SK-N-SH (cell line): ENCODE data around the gene DTX3. TPM values are rescaled to one million over a fixed set of nuclear protein-coding genes. Genes with fewer than 3 reads are reported as not detected.

ENCODE experiments used
- CTCF ChIA-PET: fragments of 300-600, 350-600 bp; formaldehyde crosslinking; extraction: SDS; loops from one replicate; lab custom pipeline; 2021; lab: Yijun Ruan, JAX
- POLR2A ChIA-PET: fragments of 350-600 bp; sonication (Branson Sonifier 250); formaldehyde crosslinking; extraction: SDS; loops from one replicate; lab custom pipeline; 2020; ENCODE audit warnings: antibody characterized with exemption, inconsistent platforms; lab: Yijun Ruan, JAX
- DNase-seq: peaks from one replicate; pipeline ENCODE4 v3.0.0; 2012
- H2AFZ ChIP-seq: fragments of 200-600 bp; sonication (generic); 2 replicates; pipeline ENCODE4 v1.8.1; 2016; ENCODE audit warnings: antibody characterized with exemption, mild to moderate bottlenecking, low read depth
- H3F3A ChIP-seq: fragments of 200-600 bp; sonication (generic); replicated peaks from 2 replicates; pipeline ENCODE3; 2016; ENCODE audit warnings: antibody characterized with exemption, mild to moderate bottlenecking; ENCODE audit not compliant: insufficient read depth
- H3K27ac ChIP-seq, 2 experiments: fragments of 200-500 bp in 1 of 2; fragments of 200-600 bp in 1 of 2; sonication (Bioruptor generic) in 1 of 2; sonication (generic), shearing (Covaris generic) in 1 of 2; 2 replicates each; pipeline versions ENCODE4 v1.5.1 to v1.6.1; 2014 to 2016; ENCODE audit warnings: low read depth in 2 of 2, inconsistent platforms in 1 of 2, low read length in 1 of 2, mild to moderate bottlenecking in 1 of 2, mixed read lengths in 1 of 2
- H3K27me3 ChIP-seq: fragments of 200-600 bp; sonication (generic), shearing (Covaris generic); 2 replicates; pipeline ENCODE4 v1.6.1; 2016; ENCODE audit warnings: mixed run types; ENCODE audit not compliant: insufficient read depth
- H3K36me3 ChIP-seq, 2 experiments: fragments of 200-500 bp in 1 of 2; fragments of 200-600 bp in 1 of 2; sonication (Bioruptor generic) in 1 of 2; sonication (generic) in 1 of 2; replicated peaks in 1 of 2; 2 replicates each; pipeline versions ENCODE3 to v1.5.1; 2014 to 2016; ENCODE audit warnings: low read length in 1 of 2, mild to moderate bottlenecking in 1 of 2; ENCODE audit not compliant: insufficient read depth in 2 of 2, control insufficient read depth in 1 of 2
- H3K4me1 ChIP-seq, 2 experiments: fragments of 200-500 bp in 1 of 2; fragments of 200-600 bp in 1 of 2; sonication (Bioruptor generic) in 1 of 2; sonication (generic), shearing (Covaris generic) in 1 of 2; 2 replicates each; pipeline versions ENCODE4 v1.5.1 to v1.6.1; 2014 to 2016; ENCODE audit warnings: low read depth in 1 of 2, low read length in 1 of 2, mixed run types in 1 of 2; ENCODE audit not compliant: insufficient read depth in 2 of 2, control insufficient read depth in 1 of 2
- H3K4me2 ChIP-seq: fragments of 200-600 bp; sonication (generic), shearing (Covaris generic); 2 replicates; pipeline ENCODE4 v1.6.1; 2017; ENCODE audit warnings: mixed run types
- H3K4me3 ChIP-seq, 2 experiments: fragments of 200-500 bp in 1 of 2; fragments of 200-600 bp in 1 of 2; sonication (Bioruptor generic) in 1 of 2; sonication (generic), shearing (Covaris generic) in 1 of 2; 2 replicates each; pipeline versions ENCODE4 v1.5.1 to v1.8.1; 2014 to 2016; ENCODE audit warnings: low read depth in 2 of 2, inconsistent platforms in 1 of 2, low read length in 1 of 2, mild to moderate bottlenecking in 1 of 2, mixed read lengths in 1 of 2, moderate library complexity in 1 of 2
- H3K79me2 ChIP-seq: fragments of 200-600 bp; sonication (generic); 2 replicates; pipeline ENCODE4 v1.8.1; 2017; ENCODE audit warnings: mild to moderate bottlenecking; ENCODE audit not compliant: insufficient read depth
- H3K9ac ChIP-seq: fragments of 200-600 bp; sonication (generic); 2 replicates; pipeline ENCODE4 v1.6.1; 2017; ENCODE audit warnings: mixed run types
- H3K9me2 ChIP-seq: fragments of 200-600 bp; sonication (generic); 2 replicates; pipeline ENCODE4 v1.6.1; 2017; ENCODE audit warnings: mixed run types
- H3K9me3 ChIP-seq: fragments of 200-600 bp; sonication (generic); 2 replicates; pipeline ENCODE4 v1.6.1; 2017; ENCODE audit warnings: mixed run types, mild to moderate bottlenecking, moderate library complexity
- H4K20me1 ChIP-seq: fragments of 200-600 bp; sonication (generic); 2 replicates; pipeline ENCODE4 v1.6.1; 2017; ENCODE audit warnings: mild to moderate bottlenecking, mixed run types; ENCODE audit not compliant: insufficient read depth
- EP300 ChIP-seq, 2 experiments: IDR thresholded peaks; 2 replicates each; pipeline versions ENCODE4 v1.4.0 to v1.6.1; 2012; ENCODE audit warnings: borderline replicate concordance in 1 of 2, low read depth in 1 of 2, low read length in 1 of 2
- FOSL2 ChIP-seq: IDR thresholded peaks from 2 replicates; pipeline ENCODE4 v1.4.0; 2012; ENCODE audit warnings: low read depth, mild to moderate bottlenecking, moderate library complexity, borderline replicate concordance
- FOXJ3 ChIP-seq: sonication (generic); formaldehyde crosslinking; IDR thresholded peaks from 2 replicates; pipeline ENCODE4 v1.5.1; 2020; ENCODE audit warnings: mild to moderate bottlenecking, missing genetic modification reagents
- JUND ChIP-seq: IDR thresholded peaks from 2 replicates; pipeline ENCODE4 v1.4.0; 2012
- NRF1 ChIP-seq: IDR thresholded peaks from 2 replicates; pipeline ENCODE4 v1.6.1; 2012; ENCODE audit warnings: low read depth, mild to moderate bottlenecking, low read length
- RCOR1 ChIP-seq: fragments of 150-350 bp; IDR thresholded peaks from 2 replicates; pipeline ENCODE4 v1.6.1; 2017; ENCODE audit warnings: antibody characterized with exemption, low read length
- SIN3A ChIP-seq: IDR thresholded peaks from 2 replicates; pipeline ENCODE4 v1.6.1; 2012; ENCODE audit warnings: low read depth, mild to moderate bottlenecking, low read length, moderate library complexity, borderline replicate concordance
- TEAD4 ChIP-seq: IDR thresholded peaks from 2 replicates; pipeline ENCODE4 v1.4.0; 2012; ENCODE audit warnings: mild to moderate bottlenecking, borderline replicate concordance; ENCODE audit not compliant: insufficient read depth
- WGBS: methylation state at CpG from one replicate; pipeline ENCODE4 v1.1.6; 2017; ENCODE audit warnings: low lambda C conversion rate; 5-methylcytosine and 5-hydroxymethylcytosine counted together
- polyA plus RNA-seq, 3 experiments: library from polyadenylated mRNA; depleted of rRNA; stranded (reverse); fragments of >200 nt; gene quantifications; 2 replicates each; pipeline ENCODE4 v1.2.3, GENCODE V29; 2012
- TF ChIP-seq, protein P1 (sequence below): fragments of 150-350 bp; IDR thresholded peaks from 2 replicates; pipeline ENCODE4 v1.6.1; 2017; ENCODE audit warnings: antibody characterized with exemption, low read length, low read depth, borderline replicate concordance
- TF ChIP-seq, protein P2 (sequence below): fragments of 200-600 bp; sonication (generic); IDR thresholded peaks from 2 replicates; pipeline ENCODE4 v1.6.1; 2017; ENCODE audit warnings: antibody characterized with exemption, mild to moderate bottlenecking, moderate library complexity

DTX3 gene
- polyA plus RNA-seq, 1 of the 3 experiments (the other 2 are of a cell fraction): 61.2 TPM

DNA sequence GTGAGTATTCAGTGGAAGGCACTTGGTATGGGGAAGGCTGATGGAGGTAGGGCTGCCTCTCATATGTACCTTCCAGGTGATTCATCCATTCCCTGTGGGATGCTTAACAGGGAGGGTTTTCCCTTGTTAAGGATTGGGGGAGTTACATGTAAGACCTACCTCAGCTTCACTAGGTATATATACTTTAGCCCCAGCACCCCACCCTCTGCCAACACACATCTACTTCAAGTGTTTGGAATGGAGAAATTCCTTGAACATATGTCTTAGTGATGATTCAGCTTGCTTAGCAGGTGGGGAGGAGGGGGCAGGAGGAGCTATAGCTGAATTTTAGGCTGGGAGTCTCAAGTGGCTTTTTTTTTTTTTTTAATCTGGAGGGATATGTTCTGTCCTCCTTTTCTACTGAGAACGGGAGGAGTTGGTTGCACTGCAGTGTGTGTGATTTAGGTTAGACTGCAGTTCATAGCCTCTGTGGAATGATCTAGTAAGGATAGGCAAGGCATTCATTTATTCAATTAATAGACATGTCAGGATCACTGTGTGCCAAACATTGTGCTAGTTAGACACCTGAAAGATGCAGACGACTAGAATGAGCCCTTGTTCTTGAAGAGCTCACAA, 12.0 kb upstream of the DTX3 start:
- Histone ChIP-seq H3F3A (peaks cover 3% of the 10 kb centered on the region), H3K4me2 (peak overlapping the region; percentile 92), H3K27me3 (no peaks in the 10 kb centered on the region), H4K20me1 (no peaks in the 10 kb centered on the region), H3K79me2 (peaks cover 8% of the 10 kb centered on the region; the same call in 1 of the 2 replicates), H3K9me2 (no peaks in the 10 kb centered on the region), H3K27ac (no peak overlapping the region), H3K36me3 (peaks cover 7 to 20% of the 10 kb centered on the region in 2 experiments), H3K4me1 (peaks cover 8 to 14% of the 10 kb centered on the region in 2 experiments; a peak in 2 of 4 replicates), H3K9me3 (no peaks in the 10 kb centered on the region), H2AFZ (no peak overlapping the region), H3K4me3 (peak overlapping the region in 1 of 2 experiments; percentile 92; a peak in 1 of 4 replicates), H3K9ac (no peak overlapping the region)
- CTCF ChIA-PET: interaction anchor here (0.6 to 7.0 kb wide), 11 partner anchors 11 to 143 kb away, joined by 3 to 85 read pairs (median 4); partner anchors contain the start of genes B4GALNT1, DTX3 and OS9
- WGBS: 87% methylated on average over 2 of the region's 2 CpGs
- no peak for DNase-seq
- POLR2A ChIA-PET: no interaction called here
- TF ChIP-seq, protein P1, sequence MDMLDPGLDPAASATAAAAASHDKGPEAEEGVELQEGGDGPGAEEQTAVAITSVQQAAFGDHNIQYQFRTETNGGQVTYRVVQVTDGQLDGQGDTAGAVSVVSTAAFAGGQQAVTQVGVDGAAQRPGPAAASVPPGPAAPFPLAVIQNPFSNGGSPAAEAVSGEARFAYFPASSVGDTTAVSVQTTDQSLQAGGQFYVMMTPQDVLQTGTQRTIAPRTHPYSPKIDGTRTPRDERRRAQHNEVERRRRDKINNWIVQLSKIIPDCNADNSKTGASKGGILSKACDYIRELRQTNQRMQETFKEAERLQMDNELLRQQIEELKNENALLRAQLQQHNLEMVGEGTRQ: no peak
- TF ChIP-seq, protein P2, sequence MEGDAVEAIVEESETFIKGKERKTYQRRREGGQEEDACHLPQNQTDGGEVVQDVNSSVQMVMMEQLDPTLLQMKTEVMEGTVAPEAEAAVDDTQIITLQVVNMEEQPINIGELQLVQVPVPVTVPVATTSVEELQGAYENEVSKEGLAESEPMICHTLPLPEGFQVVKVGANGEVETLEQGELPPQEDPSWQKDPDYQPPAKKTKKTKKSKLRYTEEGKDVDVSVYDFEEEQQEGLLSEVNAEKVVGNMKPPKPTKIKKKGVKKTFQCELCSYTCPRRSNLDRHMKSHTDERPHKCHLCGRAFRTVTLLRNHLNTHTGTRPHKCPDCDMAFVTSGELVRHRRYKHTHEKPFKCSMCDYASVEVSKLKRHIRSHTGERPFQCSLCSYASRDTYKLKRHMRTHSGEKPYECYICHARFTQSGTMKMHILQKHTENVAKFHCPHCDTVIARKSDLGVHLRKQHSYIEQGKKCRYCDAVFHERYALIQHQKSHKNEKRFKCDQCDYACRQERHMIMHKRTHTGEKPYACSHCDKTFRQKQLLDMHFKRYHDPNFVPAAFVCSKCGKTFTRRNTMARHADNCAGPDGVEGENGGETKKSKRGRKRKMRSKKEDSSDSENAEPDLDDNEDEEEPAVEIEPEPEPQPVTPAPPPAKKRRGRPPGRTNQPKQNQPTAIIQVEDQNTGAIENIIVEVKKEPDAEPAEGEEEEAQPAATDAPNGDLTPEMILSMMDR: no peak
- TF ChIP-seq JUND (0 out of 2 replicates have a peak, but pooled peaks have one; percentile 9), FOSL2 (peak; percentile 27; the same call in 1 of the 2 replicates), FOXJ3 (no peak), EP300 (IDR thresholded peaks at IDR 0.05; ENCODE audit: borderline replicate concordance in 1 of 2, low read depth in 1 of 2, low read length in 1 of 2) (no peak)

- peaks cover 11 to 23% of the 10 kb centered on the region in 2 experiments for H3K36me3 ChIP-seq
- ChIA-PET POLR2A (no interaction called here), CTCF (interaction anchor here (0.6 to 7.0 kb wide), 10 partner anchors 11 to 142 kb away, joined by 3 to 85 read pairs (median 4); partner anchors contain the start of genes B4GALNT1 and DTX3)
- no peak overlapping the region for H3K4me2 ChIP-seq
- WGBS: 100% methylated on average over 4 of the region's 4 CpGs
- peaks cover 8% of the 10 kb centered on the region; the same call in 1 of the 2 replicates for H3K79me2 ChIP-seq
- H3K9ac ChIP-seq: no peak overlapping the region
- H3F3A ChIP-seq: peaks cover 3% of the 10 kb centered on the region
- H4K20me1 ChIP-seq: no peaks in the 10 kb centered on the region
- TF ChIP-seq RCOR1 (no peak), SIN3A (no peak), NRF1 (no peak), TEAD4 (no peak)
- TF ChIP-seq, protein P2: no peak
- DNase-seq: no peak
- no peak overlapping the region for H3K27ac ChIP-seq
- no peaks in the 10 kb centered on the region for H3K9me2 ChIP-seq
- no peak overlapping the region for H2AFZ ChIP-seq
- H3K4me3 ChIP-seq: no peak overlapping the region
- H3K27me3 ChIP-seq: no peaks in the 10 kb centered on the region
- H3K4me1 ChIP-seq: peaks cover 8 to 14% of the 10 kb centered on the region in 2 experiments; a peak in 2 of 4 replicates
- no peaks in the 10 kb centered on the region for H3K9me3 ChIP-seq
Observed at GRCh38 chr12:57593187-57593586, 11.4 kb upstream of the DTX3 start.
